Measurements from ENCODE around the gene OR52N5. TPM values are rescaled to one million over a fixed set of nuclear protein-coding genes. Genes with fewer than 3 reads are reported as not detected.
A peak's percentile ranks its signal among the peaks of the same experiment; 100 is the strongest.

The OR52N5 gene
- total and polyA plus RNA-seq, 2 experiments from 2014 or later: not detected

GRCh38 chr11:5809905-5810795 is 27.0 kb upstream of the OR52N5 start:
- Histone ChIP-seq H3K4me1 (ENCODE audit: insufficient read depth) (peaks cover 24% of the 10 kb centered on the region), H3K27me3 (ENCODE audit: insufficient read depth) (no peaks in the 10 kb centered on the region), H3K9me2 (ENCODE audit: insufficient read depth) (no peaks in the 10 kb centered on the region), H3K4me2 (no peak overlapping the region), H3K36me3 (ENCODE audit: insufficient read depth) (no peaks in the 10 kb centered on the region), H3K4me3 (no peak overlapping the region), H4K20me1 (replicated peaks; ENCODE audit: insufficient read depth) (no peaks in the 10 kb centered on the region), H2AFZ (no peak overlapping the region), H3F3A (replicated peaks; ENCODE audit: low read depth) (no peaks in the 10 kb centered on the region), H3K79me2 (replicated peaks; ENCODE audit: insufficient read depth) (no peaks in the 10 kb centered on the region), H3K27ac (ENCODE audit: low read depth) (no peak overlapping the region)
- no peaks in the 10 kb centered on the region for H3K36me3 Mint-ChIP-seq (ENCODE audit: low read depth)
- DNase-seq (ENCODE audit: low spot score) (peak; percentile 8), ATAC-seq (no peak)
- no peak for TF ChIP-seq ZNF462 (CRISPR knock-in tag; IDR thresholded peaks at IDR 0.05)
- TF ChIP-seq EZH2 (IDR thresholded peaks at IDR 0.05; ENCODE audit: low read depth, unreplicated experiment): no peak
- TF ChIP-seq, protein P1, sequence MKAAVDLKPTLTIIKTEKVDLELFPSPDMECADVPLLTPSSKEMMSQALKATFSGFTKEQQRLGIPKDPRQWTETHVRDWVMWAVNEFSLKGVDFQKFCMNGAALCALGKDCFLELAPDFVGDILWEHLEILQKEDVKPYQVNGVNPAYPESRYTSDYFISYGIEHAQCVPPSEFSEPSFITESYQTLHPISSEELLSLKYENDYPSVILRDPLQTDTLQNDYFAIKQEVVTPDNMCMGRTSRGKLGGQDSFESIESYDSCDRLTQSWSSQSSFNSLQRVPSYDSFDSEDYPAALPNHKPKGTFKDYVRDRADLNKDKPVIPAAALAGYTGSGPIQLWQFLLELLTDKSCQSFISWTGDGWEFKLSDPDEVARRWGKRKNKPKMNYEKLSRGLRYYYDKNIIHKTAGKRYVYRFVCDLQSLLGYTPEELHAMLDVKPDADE (IDR thresholded peaks at IDR 0.05): no peak
- no peak for TF ChIP-seq REST (IDR thresholded peaks at IDR 0.05; ENCODE audit: unreplicated experiment)
- TF ChIP-seq STAT1 (IDR thresholded peaks at IDR 0.05; ENCODE audit: unreplicated experiment): no peak
- no peak for TF ChIP-seq CTCF (conservative IDR thresholded peaks at IDR 0.05; ENCODE audit: low read depth in 2 of 2)
- no peak for TF ChIP-seq ZNF331 (CRISPR knock-in tag; IDR thresholded peaks at IDR 0.05; ENCODE audit: low read depth)
- TF ChIP-seq ZNF114 (CRISPR knock-in tag; IDR thresholded peaks at IDR 0.05): no peak
- TF ChIP-seq NANOG (IDR thresholded peaks at IDR 0.05; ENCODE audit: borderline replicate concordance): no peak
- no peak for TF ChIP-seq POLR2AphosphoS5 (IDR thresholded peaks at IDR 0.05; ENCODE audit: low read depth)
- no peak for TF ChIP-seq CREB1 (CRISPR knock-in tag; IDR thresholded peaks at IDR 0.05; ENCODE audit: low read depth)
- TF ChIP-seq EZH2phosphoT487 (IDR thresholded peaks at IDR 0.05; ENCODE audit: unreplicated experiment): no peak
- no peak for TF ChIP-seq JUNB (IDR thresholded peaks at IDR 0.05; ENCODE audit: unreplicated experiment)
- peaks cover 32% of the 10 kb centered on the region for H3K4me1 Mint-ChIP-seq
- no peak overlapping the region for H3K27ac Mint-ChIP-seq
- H3K4me3 Mint-ChIP-seq: no peak overlapping the region
- no peaks in the 10 kb centered on the region; the same call in 2 of the 3 replicates for H3K9me3 Mint-ChIP-seq
- H3K27me3 Mint-ChIP-seq (ENCODE audit: insufficient read depth, low read depth, poor library complexity): peaks cover 2% of the 10 kb centered on the region
